NB4 (cell line): ENCODE data around the gene RANBP10.

Source experiments
- DNase-seq: peaks from one replicate; pipeline ENCODE4 v3.0.0; 2010; ENCODE audit warnings: low read depth
- H3K4me3 ChIP-seq: one replicate; pipeline ENCODE4 v1.5.1; 2011; ENCODE audit warnings: mild to moderate bottlenecking, low read depth, low read length, moderate library complexity
- MYC ChIP-seq: IDR thresholded peaks from 2 replicates; pipeline ENCODE4 v1.6.1; 2011; ENCODE audit warnings: low read depth, low read length
- POLR2A ChIP-seq: IDR thresholded peaks from 2 replicates; pipeline ENCODE4 v1.6.1; 2011; ENCODE audit warnings: mild to moderate bottlenecking; ENCODE audit not compliant: insufficient read length; ENCODE audit errors: extremely low read depth
- TF ChIP-seq, protein P1 (sequence below): IDR thresholded peaks from one replicate; pipeline ENCODE4 v1.5.1; 2012; ENCODE audit warnings: low read depth, low read length
- TF ChIP-seq, protein P2 (sequence below): IDR thresholded peaks from 2 replicates; pipeline ENCODE4 v1.6.1; 2011; ENCODE audit warnings: low read depth, low read length

The RANBP10 gene

GRCh38 chr16:67723151-67723910 lies 83.0 kb downstream of the RANBP10 start:
- TF ChIP-seq, protein P1, sequence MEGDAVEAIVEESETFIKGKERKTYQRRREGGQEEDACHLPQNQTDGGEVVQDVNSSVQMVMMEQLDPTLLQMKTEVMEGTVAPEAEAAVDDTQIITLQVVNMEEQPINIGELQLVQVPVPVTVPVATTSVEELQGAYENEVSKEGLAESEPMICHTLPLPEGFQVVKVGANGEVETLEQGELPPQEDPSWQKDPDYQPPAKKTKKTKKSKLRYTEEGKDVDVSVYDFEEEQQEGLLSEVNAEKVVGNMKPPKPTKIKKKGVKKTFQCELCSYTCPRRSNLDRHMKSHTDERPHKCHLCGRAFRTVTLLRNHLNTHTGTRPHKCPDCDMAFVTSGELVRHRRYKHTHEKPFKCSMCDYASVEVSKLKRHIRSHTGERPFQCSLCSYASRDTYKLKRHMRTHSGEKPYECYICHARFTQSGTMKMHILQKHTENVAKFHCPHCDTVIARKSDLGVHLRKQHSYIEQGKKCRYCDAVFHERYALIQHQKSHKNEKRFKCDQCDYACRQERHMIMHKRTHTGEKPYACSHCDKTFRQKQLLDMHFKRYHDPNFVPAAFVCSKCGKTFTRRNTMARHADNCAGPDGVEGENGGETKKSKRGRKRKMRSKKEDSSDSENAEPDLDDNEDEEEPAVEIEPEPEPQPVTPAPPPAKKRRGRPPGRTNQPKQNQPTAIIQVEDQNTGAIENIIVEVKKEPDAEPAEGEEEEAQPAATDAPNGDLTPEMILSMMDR: no peak
- TF ChIP-seq POLR2A (no peak), MYC (no peak)
- TF ChIP-seq, protein P2, sequence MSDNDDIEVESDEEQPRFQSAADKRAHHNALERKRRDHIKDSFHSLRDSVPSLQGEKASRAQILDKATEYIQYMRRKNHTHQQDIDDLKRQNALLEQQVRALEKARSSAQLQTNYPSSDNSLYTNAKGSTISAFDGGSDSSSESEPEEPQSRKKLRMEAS: no peak
- no peak for DNase-seq
- H3K4me3 ChIP-seq: no peak overlapping the region

DNA sequence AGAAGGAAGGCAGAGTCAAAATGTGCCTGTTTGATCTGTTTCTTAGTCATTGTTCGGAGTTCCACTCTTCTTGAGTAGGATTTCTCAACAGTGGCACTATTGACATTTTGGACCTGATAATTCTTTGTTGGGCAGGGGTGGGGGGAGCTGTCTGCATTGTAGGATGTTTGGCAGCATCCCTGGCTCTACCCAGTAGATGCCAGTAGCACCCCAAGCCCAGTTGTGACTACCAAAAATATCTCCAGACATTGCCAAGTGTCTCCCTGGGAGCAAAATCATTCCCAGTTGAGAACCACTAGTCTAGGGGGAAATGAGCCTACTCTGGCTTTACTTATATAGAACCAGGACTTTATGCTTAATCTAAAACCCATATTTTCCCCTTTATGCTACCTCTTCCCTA lies 86.1 kb downstream of the RANBP10 start:
- no peak for DNase-seq
- peak overlapping the region; percentile 96 for H3K4me3 ChIP-seq
- TF ChIP-seq MYC (no peak), POLR2A (no peak)
- TF ChIP-seq, protein P2: no peak
- TF ChIP-seq, protein P1: no peak

DNA sequence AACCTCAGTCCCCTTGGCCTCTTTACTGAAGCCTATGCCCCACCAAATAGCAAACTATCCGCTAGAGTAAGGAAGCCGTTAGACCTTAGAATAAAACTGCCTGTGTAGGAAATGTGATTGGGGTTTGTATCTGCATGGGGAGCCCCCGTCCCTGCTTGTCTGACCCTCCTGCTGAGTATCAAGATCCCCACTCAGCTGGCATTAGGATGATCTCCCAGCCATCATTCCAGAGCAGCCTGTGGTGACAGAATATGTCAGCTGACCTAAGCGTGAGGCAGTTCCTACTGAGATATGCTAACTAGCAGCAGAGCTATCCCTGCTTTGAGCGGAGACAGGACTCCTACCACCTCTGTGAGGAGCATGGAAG lies 86.6 kb downstream of the RANBP10 start:
- peak; percentile 47 for DNase-seq
- TF ChIP-seq POLR2A (no peak), MYC (no peak)
- TF ChIP-seq, protein P2: no peak
- TF ChIP-seq, protein P1: no peak
- H3K4me3 ChIP-seq: peak overlapping the region; percentile 96

DNA sequence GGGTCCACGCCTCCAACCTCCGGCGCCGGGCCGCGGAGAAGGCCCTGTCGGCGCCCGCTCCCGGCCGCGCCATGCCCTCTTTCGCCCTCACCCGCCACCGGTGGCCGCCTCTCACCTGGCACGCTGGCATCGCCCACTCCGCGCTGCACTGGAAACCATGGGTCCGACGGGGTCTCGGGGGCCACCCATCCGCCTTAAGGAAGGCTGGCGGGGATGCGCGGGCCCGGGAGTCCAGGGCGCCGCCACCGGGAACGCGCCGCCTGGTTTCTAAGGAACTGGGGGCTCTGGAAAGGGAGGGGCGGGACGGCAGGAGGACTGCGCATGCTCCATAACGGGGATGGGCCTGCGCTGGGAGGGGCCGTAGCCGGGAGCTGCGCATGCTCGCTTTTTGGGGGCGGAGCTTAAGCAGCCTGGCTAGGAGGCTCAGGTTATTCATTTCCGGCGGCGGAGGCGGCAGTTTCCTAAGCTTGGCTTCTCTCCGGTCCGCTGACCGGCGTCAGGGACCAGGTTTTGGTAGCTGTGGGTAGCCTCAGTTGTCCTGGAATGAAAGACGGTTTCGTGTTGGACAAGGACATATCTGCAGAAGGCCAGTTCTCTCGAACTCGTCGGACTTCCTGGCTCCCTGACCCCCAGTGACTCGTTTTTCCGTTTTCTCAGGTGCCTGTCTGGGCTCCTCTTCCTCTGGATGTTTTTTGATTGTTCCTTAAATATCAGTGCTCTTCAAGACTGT lies 87.1 kb downstream of the RANBP10 start, which contains the start of gene GFOD2:
Gene GFOD2 (minus strand): TSS at position 269 of the 730 bp plus-strand sequence. CDS start 33,601 bp downstream, outside the sequence.
- peak; percentile 92 for TF ChIP-seq POLR2A
- TF ChIP-seq, protein P2: 0 out of 2 replicates have a peak, but pooled peaks have one; percentile 21
- TF ChIP-seq, protein P1: no peak
- peak; percentile 95 for DNase-seq
- H3K4me3 ChIP-seq: peak within 1 kb of the TSS; percentile 96

DNA sequence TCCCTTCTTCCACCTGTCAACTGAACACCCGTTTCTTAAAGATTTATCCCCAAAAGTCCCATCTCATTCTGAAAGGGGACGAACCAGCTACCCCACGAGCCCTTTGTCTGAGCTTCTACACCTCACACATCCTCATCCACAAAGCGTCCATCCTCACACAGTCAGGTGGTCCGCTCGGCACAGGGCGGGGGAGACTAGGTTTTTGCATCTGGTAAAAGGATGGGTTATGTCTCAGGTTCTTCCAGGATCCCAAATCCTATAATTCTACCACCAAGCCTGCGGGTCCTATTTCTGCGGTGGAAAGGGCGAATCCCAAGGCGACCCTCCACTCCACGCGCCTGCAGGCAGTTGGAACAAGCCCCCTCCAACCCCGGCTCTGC lies 87.7 kb downstream of the RANBP10 start:
- H3K4me3 ChIP-seq: peak overlapping the region; percentile 96
- DNase-seq: peak; percentile 20
- no peak for TF ChIP-seq MYC
- TF ChIP-seq POLR2A: no peak
- TF ChIP-seq, protein P2: 0 out of 2 replicates have a peak, but pooled peaks have one; percentile 5

GRCh38 chr16:67716097-67716496 lies 90.3 kb downstream of the RANBP10 start:
- DNase-seq: no peak
- TF ChIP-seq POLR2A (no peak), MYC (no peak)
- TF ChIP-seq, protein P1: no peak
- TF ChIP-seq, protein P2: no peak
- no peak overlapping the region for H3K4me3 ChIP-seq
